ENCODE results near the gene MAN2B2.
"Not testable (repeated sequence)": the region's sequence is repeated elsewhere in the genome, so short reads cannot be mapped to it uniquely, and the experiment has no call there.

MAN2B2 gene

DNA sequence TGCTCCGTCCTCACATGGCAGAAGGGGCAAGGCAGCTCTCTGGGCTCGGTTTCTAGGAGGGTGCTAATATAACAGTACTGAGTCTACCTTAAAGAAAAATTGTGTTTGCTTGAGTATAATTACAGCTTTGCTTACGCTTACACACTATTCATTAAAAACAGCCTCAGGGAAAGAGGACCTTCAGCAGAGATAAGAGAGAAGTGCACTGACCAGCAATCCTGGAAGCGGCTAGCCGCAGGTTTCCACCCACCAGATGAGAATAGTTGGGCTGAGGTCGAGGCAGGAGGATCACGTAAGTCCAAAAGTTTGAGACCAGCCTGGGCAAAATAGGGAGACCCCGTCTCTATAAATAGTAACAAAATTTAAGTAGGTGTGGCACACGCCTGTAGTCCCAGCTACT is 50.3 kb downstream of the MAN2B2 start:
- WGBS, 2 donors (ENCODE audit: extremely low coverage in 2 of 2, insufficient read length in 2 of 2, insufficient replicate concordance in 1 of 2) = no CpG with 5 or more reads among the region's 9 CpGs

DNA sequence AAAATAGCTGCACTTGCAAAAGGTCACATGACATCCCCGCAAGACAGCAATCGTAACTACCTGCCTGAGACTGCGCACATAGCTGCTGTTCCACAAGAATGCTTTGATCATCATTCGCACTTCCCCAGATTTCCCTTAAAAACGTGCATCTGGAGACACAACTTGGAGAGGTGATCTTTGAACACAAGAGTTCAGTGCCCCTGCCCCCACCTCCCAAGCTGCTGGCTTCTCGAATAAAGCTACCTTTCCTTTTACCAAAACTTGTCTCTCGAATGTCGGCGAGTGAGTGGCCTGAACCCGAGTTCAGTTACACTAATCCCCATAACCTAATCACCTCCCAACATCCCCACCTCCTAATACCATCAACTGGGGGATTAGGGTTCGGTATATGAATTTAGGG is 51.1 kb downstream of the MAN2B2 start:
- Histone ChIP-seq H4K91ac (ENCODE audit: low read depth, low read length, poor library complexity) (no peak overlapping the region), H3K9me3 (replicated peaks in 1 of 2; ENCODE audit: control insufficient read depth in 2 of 2, insufficient read depth in 1 of 2, low read depth in 1 of 2, low read length in 2 of 2) (no peaks in the 10 kb centered on the region), H2BK12ac (ENCODE audit: low read length) (no peak overlapping the region), H3K4me2 (ENCODE audit: insufficient read depth, low read length, poor library complexity, severe bottlenecking) (no peak overlapping the region), H3K4me3 (ENCODE audit: low read length in 2 of 2) (no peak overlapping the region), H3K4me1 (ENCODE audit: control insufficient read depth in 2 of 2, insufficient read depth in 1 of 2, low read depth in 1 of 2, low read length in 2 of 2) (no peaks in the 10 kb centered on the region), H2BK5ac (ENCODE audit: low read length) (no peak overlapping the region), H2BK15ac (ENCODE audit: low read length) (no peak overlapping the region), H3K27ac (replicated peaks; ENCODE audit: low read length) (no peak overlapping the region), H3K23ac (ENCODE audit: low read depth, low read length, poor library complexity) (no peak overlapping the region), H3K9ac (ENCODE audit: low read depth, low read length, poor library complexity) (no peak overlapping the region), H4K8ac (ENCODE audit: low read depth, low read length) (no peak overlapping the region), H2BK120ac (ENCODE audit: low read depth, low read length) (no peak overlapping the region), H3K27me3 (ENCODE audit: control insufficient read depth in 3 of 3, insufficient read depth in 3 of 3, low read depth in 1 of 3, low read length in 3 of 3) (no peaks in the 10 kb centered on the region), H3K4ac (ENCODE audit: low read length) (no peak overlapping the region), H3K36me3 (replicated peaks in 1 of 2; ENCODE audit: control insufficient read depth in 2 of 2, insufficient read depth in 2 of 2, low read length in 2 of 2) (peaks cover 0 to 3% of the 10 kb centered on the region in 2 donors), H2AFZ (ENCODE audit: low read length) (no peak overlapping the region), H3K79me1 (ENCODE audit: low read depth, low read length) (no peaks in the 10 kb centered on the region), H2AK5ac (ENCODE audit: low read depth, low read length) (no peak overlapping the region), H3K14ac (ENCODE audit: low read length) (no peak overlapping the region), H3K18ac (ENCODE audit: low read length) (no peak overlapping the region)
- DNase-seq (ENCODE audit: low spot score) = no peak
- WGBS, 2 donors (ENCODE audit: extremely low coverage in 2 of 2, insufficient read length in 2 of 2, insufficient replicate concordance in 1 of 2) = no CpG with 5 or more reads among the region's 11 CpGs

More for the DNA sequence above, 50.3 kb downstream of the MAN2B2 start:
- no peak overlapping the region for H2BK5ac ChIP-seq (ENCODE audit: low read length)
- no peak overlapping the region for H4K91ac ChIP-seq (ENCODE audit: low read depth, low read length, poor library complexity)
- no peaks in the 10 kb centered on the region for H3K79me1 ChIP-seq (ENCODE audit: low read depth, low read length)
- no peak overlapping the region for H3K27ac ChIP-seq (replicated peaks; ENCODE audit: low read length)
- no peak overlapping the region for H2AK5ac ChIP-seq (ENCODE audit: low read depth, low read length)
- H3K23ac ChIP-seq (ENCODE audit: low read depth, low read length, poor library complexity) = no peak overlapping the region
- H3K27me3 ChIP-seq (ENCODE audit: control insufficient read depth in 3 of 3, insufficient read depth in 3 of 3, low read depth in 1 of 3, low read length in 3 of 3) = no peaks in the 10 kb centered on the region
- H2BK120ac ChIP-seq (ENCODE audit: low read depth, low read length) = no peak overlapping the region
- H3K4ac ChIP-seq (ENCODE audit: low read length) = no peak overlapping the region
- H3K36me3 ChIP-seq (replicated peaks in 1 of 2; ENCODE audit: control insufficient read depth in 2 of 2, insufficient read depth in 2 of 2, low read length in 2 of 2) = peaks cover 0 to 4% of the 10 kb centered on the region in 2 donors
- H3K14ac ChIP-seq (ENCODE audit: low read length) = no peak overlapping the region
- no peak overlapping the region for H2AFZ ChIP-seq (ENCODE audit: low read length)
- no peak overlapping the region for H3K9ac ChIP-seq (ENCODE audit: low read depth, low read length, poor library complexity)
- no peak for DNase-seq (ENCODE audit: low spot score)
- H3K18ac ChIP-seq (ENCODE audit: low read length) = no peak overlapping the region
- no peaks in the 10 kb centered on the region for H3K9me3 ChIP-seq (replicated peaks in 1 of 2; ENCODE audit: control insufficient read depth in 2 of 2, insufficient read depth in 1 of 2, low read depth in 1 of 2, low read length in 2 of 2)
- no peak overlapping the region for H3K4me2 ChIP-seq (ENCODE audit: insufficient read depth, low read length, poor library complexity, severe bottlenecking)
- H3K4me1 ChIP-seq (ENCODE audit: control insufficient read depth in 2 of 2, insufficient read depth in 1 of 2, low read depth in 1 of 2, low read length in 2 of 2) = no peaks in the 10 kb centered on the region
- H2BK12ac ChIP-seq (ENCODE audit: low read length) = no peak overlapping the region
- no peak overlapping the region for H3K4me3 ChIP-seq (ENCODE audit: low read length in 2 of 2)
- no peak overlapping the region for H2BK15ac ChIP-seq (ENCODE audit: low read length)
- no peak overlapping the region for H4K8ac ChIP-seq (ENCODE audit: low read depth, low read length)

DNA sequence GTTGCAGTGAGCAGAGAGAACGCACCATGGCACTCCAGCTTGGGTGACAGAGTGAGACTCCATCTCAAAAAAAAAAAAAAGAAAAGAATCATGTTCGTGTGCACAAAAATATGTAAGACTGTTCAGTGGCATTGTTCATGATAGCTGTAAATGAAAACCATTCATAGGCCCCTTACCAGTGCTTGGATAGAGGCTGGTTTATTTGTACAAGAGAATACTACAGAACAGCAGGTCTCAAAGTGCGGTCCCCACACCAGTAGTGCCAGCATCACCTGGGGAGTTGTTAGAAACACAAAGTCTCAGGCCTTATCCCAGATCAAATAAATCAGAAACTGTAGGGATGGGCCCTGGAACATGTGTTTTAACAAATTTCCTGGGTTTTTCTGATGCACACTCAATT is 52.8 kb downstream of the MAN2B2 start:
- Histone ChIP-seq H3K79me1 (ENCODE audit: low read depth, low read length) (no peaks in the 10 kb centered on the region), H3K18ac (ENCODE audit: low read length) (no peak overlapping the region), H2AK5ac (ENCODE audit: low read depth, low read length) (no peak overlapping the region), H3K4me3 (ENCODE audit: low read length in 2 of 2) (no peak overlapping the region), H3K9ac (ENCODE audit: low read depth, low read length, poor library complexity) (no peak overlapping the region), H4K8ac (ENCODE audit: low read depth, low read length) (no peak overlapping the region), H2BK15ac (ENCODE audit: low read length) (no peak overlapping the region), H4K91ac (ENCODE audit: low read depth, low read length, poor library complexity) (no peak overlapping the region), H2AFZ (ENCODE audit: low read length) (no peak overlapping the region), H3K4me2 (ENCODE audit: insufficient read depth, low read length, poor library complexity, severe bottlenecking) (no peak overlapping the region), H3K4me1 (ENCODE audit: control insufficient read depth in 2 of 2, insufficient read depth in 1 of 2, low read depth in 1 of 2, low read length in 2 of 2) (no peaks in the 10 kb centered on the region), H2BK120ac (ENCODE audit: low read depth, low read length) (no peak overlapping the region), H3K23ac (ENCODE audit: low read depth, low read length, poor library complexity) (no peak overlapping the region), H2BK12ac (ENCODE audit: low read length) (no peak overlapping the region), H3K9me3 (replicated peaks in 1 of 2; ENCODE audit: control insufficient read depth in 2 of 2, insufficient read depth in 1 of 2, low read depth in 1 of 2, low read length in 2 of 2) (no peaks in the 10 kb centered on the region), H3K27ac (replicated peaks; ENCODE audit: low read length) (no peak overlapping the region), H3K14ac (ENCODE audit: low read length) (no peak overlapping the region), H2BK5ac (ENCODE audit: low read length) (no peak overlapping the region), H3K36me3 (replicated peaks in 1 of 2; ENCODE audit: control insufficient read depth in 2 of 2, insufficient read depth in 2 of 2, low read length in 2 of 2) (no peaks in the 10 kb centered on the region), H3K4ac (ENCODE audit: low read length) (no peak overlapping the region), H3K27me3 (ENCODE audit: control insufficient read depth in 3 of 3, insufficient read depth in 3 of 3, low read depth in 1 of 3, low read length in 3 of 3) (no peaks in the 10 kb centered on the region)
- no CpG with 5 or more reads among the region's 3 CpGs for WGBS, 2 donors (ENCODE audit: extremely low coverage in 2 of 2, insufficient read length in 2 of 2, insufficient replicate concordance in 1 of 2)
- no peak for DNase-seq (ENCODE audit: low spot score)

DNA sequence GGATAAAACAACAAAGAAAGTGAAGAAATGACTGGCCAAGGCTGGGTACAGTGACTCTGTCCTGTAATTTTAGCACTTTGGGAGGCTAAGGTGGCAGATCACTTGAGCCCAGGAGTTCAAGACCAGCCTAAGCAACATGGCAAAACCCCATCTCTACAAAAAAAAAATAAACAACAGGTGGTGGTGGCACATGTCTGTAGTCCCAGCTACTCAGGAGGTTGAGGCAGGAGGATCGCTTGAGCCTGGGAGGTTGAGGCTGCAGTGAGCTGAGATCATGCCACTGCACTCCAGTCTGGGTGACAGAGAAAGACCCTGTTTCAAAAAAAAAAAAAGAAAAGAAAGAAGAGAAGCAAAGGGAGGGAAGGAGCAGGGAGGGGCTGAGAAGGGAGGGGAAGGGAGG is 53.5 kb downstream of the MAN2B2 start:
- no CpG with 5 or more reads among the region's 1 CpG for WGBS, 2 donors (ENCODE audit: extremely low coverage in 2 of 2, insufficient read length in 2 of 2, insufficient replicate concordance in 1 of 2)
- H4K8ac ChIP-seq (ENCODE audit: low read depth, low read length); DNase-seq (ENCODE audit: low spot score); H3K23ac ChIP-seq (ENCODE audit: low read depth, low read length, poor library complexity); H4K91ac ChIP-seq (ENCODE audit: low read depth, low read length, poor library complexity); H3K27ac ChIP-seq (replicated peaks; ENCODE audit: low read length); H3K79me1 ChIP-seq (ENCODE audit: low read depth, low read length); H2BK120ac ChIP-seq (ENCODE audit: low read depth, low read length); H2BK5ac ChIP-seq (ENCODE audit: low read length); H3K4me3 ChIP-seq (ENCODE audit: low read length in 2 of 2); H3K9ac ChIP-seq (ENCODE audit: low read depth, low read length, poor library complexity); H3K18ac ChIP-seq (ENCODE audit: low read length); H3K14ac ChIP-seq (ENCODE audit: low read length); H2BK12ac ChIP-seq (ENCODE audit: low read length); H2AFZ ChIP-seq (ENCODE audit: low read length); H3K4me2 ChIP-seq (ENCODE audit: insufficient read depth, low read length, poor library complexity, severe bottlenecking); H3K4me1 ChIP-seq (ENCODE audit: control insufficient read depth in 2 of 2, insufficient read depth in 1 of 2, low read depth in 1 of 2, low read length in 2 of 2); H3K9me3 ChIP-seq (replicated peaks in 1 of 2; ENCODE audit: control insufficient read depth in 2 of 2, insufficient read depth in 1 of 2, low read depth in 1 of 2, low read length in 2 of 2); H3K4ac ChIP-seq (ENCODE audit: low read length); H3K27me3 ChIP-seq (ENCODE audit: control insufficient read depth in 3 of 3, insufficient read depth in 3 of 3, low read depth in 1 of 3, low read length in 3 of 3); H3K36me3 ChIP-seq (replicated peaks in 1 of 2; ENCODE audit: control insufficient read depth in 2 of 2, insufficient read depth in 2 of 2, low read length in 2 of 2); H2AK5ac ChIP-seq (ENCODE audit: low read depth, low read length); H2BK15ac ChIP-seq (ENCODE audit: low read length): not testable (repeated sequence)
